HAP-1 (cell line): ENCODE measurements around the gene SRGAP2B.
"Not testable (repeated sequence)": the region's sequence is repeated elsewhere in the genome, so short reads cannot be mapped to it uniquely, and the experiment has no call there.

Experiments used
- DNase-seq, 2 experiments: peaks; one replicate each; pipeline ENCODE4 v3.0.0-alpha.2; 2016 to 2020; ENCODE audit warnings: low spot score in 2 of 2
- H3K27me3 ChIP-seq: fragments of 250-450 bp; sonication (Bioruptor Pico); 2 replicates; pipeline ENCODE4 v1.5.1; 2020; ENCODE audit warnings: low read depth, mild to moderate bottlenecking, moderate library complexity
- H3K36me3 ChIP-seq: fragments of 250-450 bp; sonication (Bioruptor Pico); replicated peaks from 2 replicates; pipeline ENCODE4 v1.5.1; 2020; ENCODE audit warnings: mild to moderate bottlenecking
- H3K4me1 ChIP-seq: fragments of 250-450 bp; sonication (Bioruptor Pico); 2 replicates; pipeline ENCODE4 v1.5.1; 2020; ENCODE audit warnings: mild to moderate bottlenecking
- H3K4me3 ChIP-seq: fragments of 250-450 bp; sonication (Bioruptor Pico); 2 replicates; pipeline ENCODE4 v1.5.1; 2020; ENCODE audit warnings: mild to moderate bottlenecking, moderate library complexity
- H3K9me3 ChIP-seq: fragments of 250-450 bp; sonication (Bioruptor Pico); 2 replicates; pipeline ENCODE4 v1.5.1; 2020; ENCODE audit warnings: mild to moderate bottlenecking, moderate library complexity
- in situ Hi-C: fragments of 300-500 bp; cut with MboI; formaldehyde crosslinking; loops from 3 replicates; pipeline ENCODE4 v1.14.3; 2020; ENCODE audit warnings: low sequenced_read_pairs, inconsistent platforms, mixed read lengths

The SRGAP2B gene

GRCh38 chr1:145008388-145008787 lies 86.7 kb downstream of the SRGAP2B start:
- H3K36me3 ChIP-seq, in situ Hi-C loops, H3K27me3 ChIP-seq, DNase-seq, H3K9me3 ChIP-seq, H3K4me1 ChIP-seq, H3K4me3 ChIP-seq: not testable (repeated sequence)

DNA sequence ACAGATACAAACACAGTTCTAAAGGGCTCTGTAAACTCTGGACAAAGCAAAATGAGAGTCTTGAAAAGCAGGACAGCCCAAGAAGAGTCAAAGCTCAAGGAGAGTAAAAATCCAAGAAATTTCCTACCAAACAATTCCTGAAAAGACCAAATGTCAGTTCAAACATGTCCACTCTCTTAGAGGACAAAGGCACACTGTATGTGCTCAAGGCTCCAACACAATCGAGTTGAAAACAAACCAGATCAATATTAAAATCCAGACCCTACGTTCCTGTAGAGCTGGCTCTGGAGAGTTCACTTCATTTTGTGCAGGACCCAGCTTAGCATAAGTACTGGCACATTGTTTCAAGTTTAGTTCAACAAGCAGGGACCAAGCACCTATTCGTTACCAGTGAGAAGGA lies 90.0 kb downstream of the SRGAP2B start:
- H3K4me3 ChIP-seq, in situ Hi-C loops, H3K36me3 ChIP-seq, H3K4me1 ChIP-seq, H3K9me3 ChIP-seq, DNase-seq, H3K27me3 ChIP-seq: not testable (repeated sequence)

DNA sequence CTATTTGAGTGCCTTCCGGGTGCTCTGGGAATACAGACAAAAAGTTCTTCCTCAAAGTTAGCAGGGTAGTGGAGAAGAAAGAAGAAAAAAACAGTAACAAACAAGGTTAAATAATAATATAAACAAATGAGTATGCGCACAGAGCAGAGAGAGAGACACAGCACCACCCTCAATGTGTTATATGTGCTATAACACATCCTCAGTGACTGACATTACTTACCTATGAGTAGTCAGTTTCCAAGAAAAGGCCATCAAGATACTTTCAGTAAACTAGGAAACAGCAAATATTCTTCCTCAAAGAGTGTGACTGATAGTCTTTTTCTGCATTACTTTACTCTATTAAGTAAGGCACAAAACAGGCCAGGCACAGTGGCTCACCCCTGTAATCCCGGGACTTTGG lies 93.7 kb downstream of the SRGAP2B start:
- H3K36me3 ChIP-seq, in situ Hi-C loops, H3K4me1 ChIP-seq, H3K4me3 ChIP-seq, H3K9me3 ChIP-seq, DNase-seq, H3K27me3 ChIP-seq: not testable (repeated sequence)

- DNase-seq, H3K4me1 ChIP-seq, H3K36me3 ChIP-seq, H3K9me3 ChIP-seq, in situ Hi-C loops, H3K4me3 ChIP-seq, H3K27me3 ChIP-seq: not testable (repeated sequence)
Observed at GRCh38 chr1:145000743-145001326, 94.3 kb downstream of the SRGAP2B start.

- H3K4me3 ChIP-seq, in situ Hi-C loops, H3K4me1 ChIP-seq, DNase-seq, H3K9me3 ChIP-seq, H3K27me3 ChIP-seq, H3K36me3 ChIP-seq: not testable (repeated sequence)
Observed at GRCh38 chr1:145000074-145000742, 94.9 kb downstream of the SRGAP2B start.

- in situ Hi-C loops, H3K4me3 ChIP-seq, H3K4me1 ChIP-seq, DNase-seq, H3K9me3 ChIP-seq, H3K36me3 ChIP-seq, H3K27me3 ChIP-seq: not testable (repeated sequence)
Observed at GRCh38 chr1:144998981-144999273, 96.2 kb downstream of the SRGAP2B start.

GRCh38 chr1:144998134-144998980 lies 96.8 kb downstream of the SRGAP2B start:
- in situ Hi-C loops, H3K9me3 ChIP-seq, H3K36me3 ChIP-seq, H3K4me1 ChIP-seq, H3K4me3 ChIP-seq, H3K27me3 ChIP-seq: not testable (repeated sequence)
- peak in 1 of 2 experiments; percentile 13 for DNase-seq

- H3K27me3 ChIP-seq, in situ Hi-C loops, DNase-seq, H3K9me3 ChIP-seq, H3K4me3 ChIP-seq, H3K36me3 ChIP-seq, H3K4me1 ChIP-seq: not testable (repeated sequence)
Observed at GRCh38 chr1:144995833-144996410, 99.2 kb downstream of the SRGAP2B start.

- H3K36me3 ChIP-seq, H3K27me3 ChIP-seq, in situ Hi-C loops, H3K4me3 ChIP-seq, H3K4me1 ChIP-seq, DNase-seq, H3K9me3 ChIP-seq: not testable (repeated sequence)
Observed at GRCh38 chr1:144992915-144993314, 102.2 kb downstream of the SRGAP2B start.

- DNase-seq, H3K9me3 ChIP-seq, H3K4me3 ChIP-seq, H3K4me1 ChIP-seq, H3K27me3 ChIP-seq, in situ Hi-C loops, H3K36me3 ChIP-seq: not testable (repeated sequence)
Observed at GRCh38 chr1:144990611-144991010, 104.5 kb downstream of the SRGAP2B start.

GRCh38 chr1:144987131-144987530 lies 108.0 kb downstream of the SRGAP2B start:
- DNase-seq, H3K4me3 ChIP-seq, in situ Hi-C loops, H3K36me3 ChIP-seq, H3K27me3 ChIP-seq, H3K4me1 ChIP-seq, H3K9me3 ChIP-seq: not testable (repeated sequence)

DNA sequence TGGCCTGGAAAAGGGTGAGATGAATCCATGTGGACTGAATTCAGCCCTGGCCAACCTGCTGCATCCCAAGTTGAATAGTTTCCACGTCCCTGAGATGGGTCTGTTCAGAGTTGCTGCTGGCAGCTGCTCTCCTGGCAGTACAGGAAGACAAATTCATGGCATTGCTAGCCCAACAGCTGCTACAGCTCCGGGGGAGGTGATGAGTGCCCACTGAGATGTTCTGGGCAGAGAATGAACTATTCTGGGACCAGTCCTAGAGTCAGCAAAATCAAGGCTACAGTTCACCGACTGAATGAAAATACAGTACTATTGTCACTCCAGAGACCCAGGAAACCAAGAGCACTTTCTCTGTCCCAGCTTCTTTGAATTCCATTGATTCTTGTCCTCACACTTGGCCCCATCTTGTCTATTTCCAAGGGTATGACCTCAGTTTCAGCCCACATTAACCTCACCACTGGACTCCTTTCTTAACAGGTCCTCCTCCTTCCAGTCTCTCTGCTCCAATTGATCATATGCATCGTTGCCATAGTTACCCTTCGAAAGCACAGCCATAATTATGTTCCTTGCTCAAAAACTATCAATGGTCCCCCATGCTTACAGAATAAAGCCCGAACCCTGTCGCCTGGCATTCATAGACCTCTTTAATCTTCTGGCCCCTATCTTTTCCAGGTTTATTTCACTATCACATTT lies 108.8 kb downstream of the SRGAP2B start:
- H3K36me3 ChIP-seq, H3K4me3 ChIP-seq, DNase-seq, H3K27me3 ChIP-seq, in situ Hi-C loops, H3K4me1 ChIP-seq, H3K9me3 ChIP-seq: not testable (repeated sequence)

DNA sequence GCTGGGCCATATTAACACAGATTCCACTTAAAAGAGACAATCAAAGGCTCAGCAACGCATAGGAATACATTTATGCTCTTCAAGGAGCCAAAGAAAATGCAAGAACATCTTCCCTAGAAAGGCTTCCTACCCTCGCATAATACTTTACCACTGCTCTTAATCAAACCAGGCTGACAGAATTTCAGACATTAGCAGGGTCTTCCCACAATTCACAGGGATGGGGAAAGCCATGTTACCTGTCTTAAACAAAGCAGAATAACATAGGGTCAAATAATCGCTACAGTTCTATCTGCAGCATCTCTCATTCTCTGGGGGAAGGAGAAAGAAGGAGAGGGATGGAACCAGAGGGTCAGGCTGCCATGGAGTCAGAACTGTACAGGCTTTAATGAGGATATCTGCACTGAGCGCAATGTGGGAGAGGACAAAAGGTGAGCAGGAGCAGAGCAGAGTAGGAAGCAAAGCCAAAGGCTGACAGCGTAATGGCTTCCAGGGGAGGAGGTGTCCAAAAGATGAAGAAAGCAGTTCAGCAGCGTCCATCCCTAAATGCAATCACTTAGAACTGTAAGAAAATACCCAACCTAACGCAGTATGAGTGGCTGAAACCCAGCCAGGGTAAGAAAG lies 109.5 kb downstream of the SRGAP2B start:
- DNase-seq, H3K27me3 ChIP-seq, H3K4me1 ChIP-seq, H3K36me3 ChIP-seq, H3K4me3 ChIP-seq, in situ Hi-C loops, H3K9me3 ChIP-seq: not testable (repeated sequence)
